Lung (tissue), 12 donors: ENCODE results near the gene GSTM4. TPM values are rescaled to one million over a fixed set of nuclear protein-coding genes. Genes with fewer than 3 reads are reported as not detected.

Experiments used
- ATAC-seq: fragments of 200-7000 bp; cut with Tn5 transposase; one replicate; pipeline ENCODE4 v1.9.1; 2020; ENCODE audit warnings: moderate number of reproducible peaks; ENCODE audit not compliant: insufficient read depth, low FRiP score
- DNase-seq, 3 donors: peaks; one replicate each; pipeline ENCODE4 v3.0.0-alpha.2; 2013 to 2017
- H3K27ac ChIP-seq, 2 donors: one replicate each; pipeline ENCODE4 v1.5.1; 2013; ENCODE audit warnings: mild to moderate bottlenecking in 2 of 2, moderate library complexity in 2 of 2, control low read depth in 1 of 2, inconsistent platforms in 1 of 2, low read depth in 1 of 2, low read length in 1 of 2
- H3K27me3 ChIP-seq, 3 donors: one replicate each; pipeline ENCODE4 v1.5.1; 2013; ENCODE audit warnings: low read length in 2 of 3; ENCODE audit not compliant: control insufficient read depth in 3 of 3, insufficient read depth in 3 of 3
- H3K36me3 ChIP-seq, 4 donors: one replicate each; pipeline ENCODE4 v1.5.1; 2013; ENCODE audit warnings: low read length in 4 of 4, mild to moderate bottlenecking in 1 of 4, moderate library complexity in 1 of 4; ENCODE audit not compliant: control insufficient read depth in 4 of 4, insufficient read depth in 4 of 4
- H3K4me1 ChIP-seq, 5 donors: one replicate each; pipeline ENCODE4 v1.5.1; 2013; ENCODE audit warnings: low read length in 5 of 5, mild to moderate bottlenecking in 2 of 5, moderate library complexity in 1 of 5; ENCODE audit not compliant: control insufficient read depth in 5 of 5, insufficient read depth in 5 of 5
- H3K4me3 ChIP-seq: one replicate; pipeline ENCODE4 v1.5.1; 2013; ENCODE audit warnings: mild to moderate bottlenecking, control low read depth, moderate library complexity
- H3K9ac ChIP-seq, 2 donors: one replicate each; pipeline ENCODE4 v1.5.1; 2013; ENCODE audit warnings: low read length in 2 of 2, control low read depth in 1 of 2; ENCODE audit not compliant: insufficient read depth in 1 of 2
- H3K9me3 ChIP-seq, 4 donors: one replicate each; pipeline ENCODE4 v1.5.1; 2013; ENCODE audit warnings: low read length in 3 of 4, mild to moderate bottlenecking in 1 of 4, moderate library complexity in 1 of 4; ENCODE audit not compliant: control insufficient read depth in 4 of 4, insufficient read depth in 3 of 4
- WGBS, 2 donors: extraction: QIAGEN DNeasy Blood & Tissue Kit; methylation state at CpG; one replicate each; pipeline ENCODE4 v1.1.7; 2013; 5-methylcytosine and 5-hydroxymethylcytosine counted together
- polyA plus RNA-seq, 2 donors: library from polyadenylated mRNA; stranded (reverse); fragments of 200-250 nt; gene quantifications; one replicate each; pipeline ENCODE4 v1.2.1, GENCODE V29; 2013
- total RNA-seq, 2 donors: library from RNA; depleted of rRNA in 1 of 2; stranded (reverse); fragments of >200 nt in 1 of 2; gene quantifications; one replicate each; pipeline ENCODE4 v1.2.1, GENCODE V29; 2014 to 2021
- TF ChIP-seq, protein P1 (sequence below): IDR thresholded peaks from 2 replicates; pipeline ENCODE4 v1.5.1; 2012; ENCODE audit warnings: mild to moderate bottlenecking; ENCODE audit errors: control extremely low read depth, extremely low read depth
- donor health status: control.
- donor health status: control.
- donor health status: Bipolar disorder and iron deficiency.
- donor health status: healthy.
- donor health status: DM: yes; HTN: yes; CAD: no.

The GSTM4 gene
- total and polyA plus RNA-seq, 4 donors: 8.8 to 19.7 (median 17.9) TPM

DNA sequence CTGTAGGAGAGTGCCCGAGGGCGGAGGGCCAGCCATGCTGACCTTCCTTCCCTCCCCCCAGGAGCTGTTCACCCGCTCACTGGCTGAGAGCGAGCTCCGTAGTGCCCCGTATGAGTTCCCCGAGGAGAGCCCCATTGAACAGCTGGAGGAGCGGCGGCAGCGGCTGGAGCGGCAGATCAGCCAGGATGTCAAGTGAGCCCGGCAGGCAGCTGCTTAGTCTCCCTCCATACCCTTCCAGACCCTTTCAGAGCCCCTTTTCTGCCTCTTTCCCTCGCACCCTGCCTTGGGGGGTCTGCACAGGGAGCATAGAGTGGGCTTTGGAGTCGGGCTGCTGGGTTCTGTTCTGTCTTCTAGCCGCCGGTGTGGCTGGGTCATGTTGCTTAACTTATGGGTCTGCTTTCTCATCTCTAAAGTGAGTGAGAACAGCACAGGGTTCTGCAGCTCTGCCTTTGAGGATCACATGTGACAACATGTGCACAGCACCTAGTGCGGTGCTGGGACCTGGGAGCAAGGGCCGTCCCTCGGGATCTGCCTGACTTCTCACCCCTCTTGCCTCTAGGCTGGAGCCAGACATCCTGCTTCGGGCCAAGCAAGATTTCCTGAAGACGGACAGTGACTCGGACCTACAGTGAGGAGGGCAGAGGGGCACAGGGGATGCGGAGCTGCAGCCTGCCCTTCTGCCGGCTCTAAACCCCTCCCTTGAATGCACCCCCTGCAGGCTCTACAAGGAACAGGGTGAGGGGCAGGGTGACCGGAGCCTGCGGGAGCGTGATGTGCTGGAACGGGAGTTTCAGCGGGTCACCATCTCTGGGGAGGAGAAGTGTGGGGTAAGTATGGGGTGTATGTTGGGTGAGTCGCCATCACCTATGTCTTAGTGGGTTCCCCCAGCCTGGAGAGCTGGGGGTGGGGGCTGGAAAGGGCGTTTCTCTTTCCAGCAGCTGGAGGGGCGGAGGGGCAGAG, 30.0 kb upstream of the GSTM4 start:
- TF ChIP-seq, protein P1, sequence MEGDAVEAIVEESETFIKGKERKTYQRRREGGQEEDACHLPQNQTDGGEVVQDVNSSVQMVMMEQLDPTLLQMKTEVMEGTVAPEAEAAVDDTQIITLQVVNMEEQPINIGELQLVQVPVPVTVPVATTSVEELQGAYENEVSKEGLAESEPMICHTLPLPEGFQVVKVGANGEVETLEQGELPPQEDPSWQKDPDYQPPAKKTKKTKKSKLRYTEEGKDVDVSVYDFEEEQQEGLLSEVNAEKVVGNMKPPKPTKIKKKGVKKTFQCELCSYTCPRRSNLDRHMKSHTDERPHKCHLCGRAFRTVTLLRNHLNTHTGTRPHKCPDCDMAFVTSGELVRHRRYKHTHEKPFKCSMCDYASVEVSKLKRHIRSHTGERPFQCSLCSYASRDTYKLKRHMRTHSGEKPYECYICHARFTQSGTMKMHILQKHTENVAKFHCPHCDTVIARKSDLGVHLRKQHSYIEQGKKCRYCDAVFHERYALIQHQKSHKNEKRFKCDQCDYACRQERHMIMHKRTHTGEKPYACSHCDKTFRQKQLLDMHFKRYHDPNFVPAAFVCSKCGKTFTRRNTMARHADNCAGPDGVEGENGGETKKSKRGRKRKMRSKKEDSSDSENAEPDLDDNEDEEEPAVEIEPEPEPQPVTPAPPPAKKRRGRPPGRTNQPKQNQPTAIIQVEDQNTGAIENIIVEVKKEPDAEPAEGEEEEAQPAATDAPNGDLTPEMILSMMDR: no peak
- ATAC-seq (no peak), DNase-seq (peak; percentile 71 to 78 (median 76))
- H3K4me3 ChIP-seq: no peak overlapping the region
- 79 to 88% methylated on average over 32 of the region's 32 CpGs for WGBS, 2 donors
- H3K27me3 ChIP-seq: no peaks in the 10 kb centered on the region
- no peak overlapping the region for H3K27ac ChIP-seq
- no peaks in the 10 kb centered on the region for H3K9me3 ChIP-seq
- H3K36me3 ChIP-seq: peaks cover 0 to 45% (median 19%) of the 10 kb centered on the region in 4 donors
- H3K9ac ChIP-seq: no peak overlapping the region
- H3K4me1 ChIP-seq: peaks cover 0 to 46% (median 12%) of the 10 kb centered on the region in 5 donors

GRCh38 chr1:109626682-109627408, 29.1 kb upstream of the GSTM4 start:
- Histone ChIP-seq H3K27me3 (no peaks in the 10 kb centered on the region), H3K36me3 (peaks cover 0 to 53% (median 24%) of the 10 kb centered on the region in 4 donors), H3K9ac (no peak overlapping the region), H3K4me3 (no peak overlapping the region), H3K27ac (no peak overlapping the region), H3K4me1 (peaks cover 0 to 41% (median 7%) of the 10 kb centered on the region in 5 donors), H3K9me3 (no peaks in the 10 kb centered on the region)
- TF ChIP-seq, protein P1: no peak
- WGBS, 2 donors: 95 to 97% methylated on average over 20 to 21 of the region's 21 CpGs
- ATAC-seq: no peak
- DNase-seq: no peak

DNA sequence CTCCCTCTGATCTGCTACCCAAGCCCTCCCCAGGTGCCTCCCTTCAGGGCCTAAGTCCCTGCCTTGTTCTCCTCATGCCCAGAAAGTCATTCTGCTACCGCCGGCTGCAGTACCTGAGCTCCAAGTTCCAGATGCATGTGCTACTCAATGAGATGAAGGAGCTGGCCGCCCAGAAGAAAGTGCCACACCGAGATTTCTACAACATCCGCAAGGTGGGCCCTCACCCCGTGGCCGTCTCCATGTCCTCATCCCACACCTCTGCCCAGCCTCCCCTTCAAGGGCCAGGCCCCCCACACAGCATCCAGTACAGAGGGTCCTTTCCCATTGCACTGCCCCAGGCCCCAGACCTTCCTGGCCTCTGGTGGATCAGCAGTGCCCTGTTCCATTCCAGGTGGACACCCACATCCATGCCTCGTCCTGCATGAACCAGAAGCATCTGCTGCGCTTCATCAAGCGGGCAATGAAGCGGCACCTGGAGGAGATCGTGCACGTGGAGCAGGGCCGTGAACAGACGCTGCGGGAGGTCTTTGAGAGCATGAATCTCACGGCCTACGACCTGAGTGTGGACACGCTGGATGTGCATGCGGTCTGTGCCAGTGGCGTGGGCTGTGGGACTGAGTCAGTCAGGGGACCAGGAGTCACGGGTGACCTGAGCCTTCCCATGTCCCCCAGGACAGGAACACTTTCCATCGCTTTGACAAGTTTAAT, 28.1 kb upstream of the GSTM4 start:
- Histone ChIP-seq H3K9ac (no peak overlapping the region), H3K4me1 (peaks cover 0 to 31% (median 7%) of the 10 kb centered on the region in 5 donors), H3K27me3 (no peaks in the 10 kb centered on the region), H3K4me3 (no peak overlapping the region), H3K36me3 (peaks cover 0 to 55% (median 24%) of the 10 kb centered on the region in 4 donors), H3K27ac (no peak overlapping the region), H3K9me3 (no peaks in the 10 kb centered on the region)
- 94 to 96% methylated on average over 23 of the region's 23 CpGs for WGBS, 2 donors
- TF ChIP-seq, protein P1: no peak
- ATAC-seq: no peak
- DNase-seq: no peak
